Left colon (tissue), 2 donors: ENCODE data around the gene ASPA. TPM values are rescaled to one million over a fixed set of nuclear protein-coding genes. Genes with fewer than 3 reads are reported as not detected.

ENCODE experiments used
- ATAC-seq: fragments of 200-7000 bp; cut with Tn5 transposase; one replicate; pipeline ENCODE4 v1.9.1; 2020; ENCODE audit warnings: mild to moderate bottlenecking, moderate library complexity
- DNase-seq, 2 donors: peaks; one replicate each; pipeline ENCODE4 v3.0.0-alpha.2; 2020
- intact Hi-C, 2 donors: fragments of 100-400 bp; cut with DNase I in 1 of 2; cut with micrococcal nuclease in 1 of 2; formaldehyde crosslinking; loops; one replicate each; pipeline versions ENCODE4 v1.11.2 to v1.14.0; 2022; cut with DNase I, micrococcal nuclease
- total RNA-seq, 2 donors: library from RNA; stranded (reverse); fragmentation: NEBNext Ultra II Directional; extraction: Animal tissue kit (Norgen Biotek cat#: 25700); gene quantifications; one replicate each; pipeline ENCODE4 v1.2.1, GENCODE V29; 2021
- donor health status: DM: no; HTN: no; CAD: no.
- donor health status: DM: yes; HTN: yes; CAD: no.

The ASPA gene
- total RNA-seq, 2 donors from 2014 or later, result 1.0 to 3.1 TPM

GRCh38 chr17:3552916-3553315 lies 77.1 kb downstream of the ASPA start:
- ATAC-seq, result no peak
- intact Hi-C loops, result no loop called here
- DNase-seq, result no peak

Other genes with a start within 250 kb of the ASPA start
- gene OR3A1, start 177.6 kb upstream of the ASPA start, total RNA-seq, result not detected
- not detected for gene OR3A2, start 89.7 kb upstream of the ASPA start, total RNA-seq
- not detected for gene OR1E1, start 77.6 kb upstream of the ASPA start, total RNA-seq
- gene OR3A3, start 64.6 kb upstream of the ASPA start, total RNA-seq, result not detected
- gene OR1E2, start 42.2 kb upstream of the ASPA start, total RNA-seq, result not detected
- not detected for gene SPATA22, start 4.2 kb upstream of the ASPA start, total RNA-seq
- 1 to 10 TPM in 1 of 2 donors, under 1 TPM in 1; 0.43 to 1.5 TPM for gene TRPV3, start 81.8 kb downstream of the ASPA start, total RNA-seq
- gene TRPV1, start 133.4 kb downstream of the ASPA start, total RNA-seq, result 1 to 10 TPM; 6.3 to 8.6 TPM
- gene SHPK, start 160.3 kb downstream of the ASPA start, total RNA-seq, result 10 to 100 TPM; 19.1 to 19.6 TPM
- 1 to 10 TPM; 7.7 to 8.0 TPM for gene CTNS, start 160.8 kb downstream of the ASPA start, total RNA-seq
- gene TAX1BP3, start 192.6 kb downstream of the ASPA start, total RNA-seq, result 100 to 1,000 TPM; 231 to 293 TPM
- gene EMC6, start 192.8 kb downstream of the ASPA start, total RNA-seq, result 10 to 100 TPM; 29.7 to 36.0 TPM
- 1 to 10 TPM; 1.6 to 2.6 TPM for gene P2RX5, start 220.2 kb downstream of the ASPA start, total RNA-seq
- 1 to 10 TPM; 1.1 to 2.6 TPM for gene HASPIN, start 247.9 kb downstream of the ASPA start, total RNA-seq